HepG2 (cell line): Measurements from ENCODE around the gene STX2. TPM values are rescaled to one million over a fixed set of nuclear protein-coding genes. Genes with fewer than 3 reads are reported as not detected.

Experiments
- AHDC1 ChIP-seq: sonication (generic); formaldehyde crosslinking; IDR thresholded peaks from 2 replicates; pipeline ENCODE4 v1.5.1; 2020; ENCODE audit warnings: mild to moderate bottlenecking, missing genetic modification reagents, borderline replicate concordance
- HNRNPLL ChIP-seq: fragments of 200-400 bp; formaldehyde crosslinking; IDR thresholded peaks from 2 replicates; pipeline ENCODE4 v1.6.1; 2017; ENCODE audit warnings: mild to moderate bottlenecking, low read depth, low read length; ENCODE audit not compliant: poor library complexity, severe bottlenecking
- KIAA2018 ChIP-seq: sonication (generic); formaldehyde crosslinking; IDR thresholded peaks from 2 replicates; pipeline ENCODE4 v1.5.0; 2020; ENCODE audit warnings: mild to moderate bottlenecking, missing genetic modification reagents, borderline replicate concordance
- MBNL3 ChIP-seq: fragments of 250-450 bp; sonication (Bioruptor Pico); conservative IDR thresholded peaks from 2 replicates; pipeline ENCODE4 v1.8.0; 2022; ENCODE audit warnings: mild to moderate bottlenecking, inconsistent platforms
- POGZ ChIP-seq: sonication (generic); formaldehyde crosslinking; IDR thresholded peaks from 2 replicates; pipeline ENCODE4 v1.4.0; 2020; ENCODE audit warnings: mild to moderate bottlenecking, missing genetic modification reagents
- THRA ChIP-seq: sonication (generic); formaldehyde crosslinking; IDR thresholded peaks from 2 replicates; pipeline ENCODE4 v1.4.0; 2020; ENCODE audit warnings: missing genetic modification reagents, borderline replicate concordance
- ZFYVE20 ChIP-seq: sonication (generic); formaldehyde crosslinking; IDR thresholded peaks from 2 replicates; pipeline ENCODE4 v1.8.0; 2023; ENCODE audit warnings: low read depth, mild to moderate bottlenecking, moderate library complexity, missing genetic modification reagents, borderline replicate concordance
- ZGPAT ChIP-seq: IDR thresholded peaks from 2 replicates; pipeline ENCODE4 v1.6.1; 2016; ENCODE audit warnings: mild to moderate bottlenecking
- ZNF350 ChIP-seq: sonication (generic); formaldehyde crosslinking; IDR thresholded peaks from 2 replicates; pipeline ENCODE4 v1.4.0; 2020; ENCODE audit warnings: mild to moderate bottlenecking, low read depth, missing genetic modification reagents, borderline replicate concordance
- ZNF619 ChIP-seq: sonication (generic); formaldehyde crosslinking; IDR thresholded peaks from 2 replicates; pipeline ENCODE4 v1.4.0; 2020; ENCODE audit warnings: mild to moderate bottlenecking, missing genetic modification reagents
- ZNF670 ChIP-seq: sonication (generic); formaldehyde crosslinking; IDR thresholded peaks from 2 replicates; pipeline ENCODE4 v1.8.0; 2022; ENCODE audit warnings: mild to moderate bottlenecking, missing genetic modification reagents, borderline replicate concordance
- polyA plus RNA-seq, 8 experiments: library from polyadenylated mRNA; depleted of rRNA in 3 of 8; stranded (reverse) in 7 of 8; unstranded in 1 of 8; fragments of >200 nt; fragmentation: Illumina TruSeq in 4 of 8; extraction: Trizol in 4 of 8; gene quantifications; 2 replicates each; pipeline versions ENCODE4 v1.2.1 to v1.2.3, GENCODE V29; 2011 to 2016; ENCODE audit warnings: low read depth in 4 of 8, missing spikeins in 1 of 8, mixed read lengths in 1 of 8; ENCODE audit not compliant: insufficient read depth in 1 of 8
- total RNA-seq, 5 experiments: library from RNA; depleted of rRNA; stranded (reverse); fragments of >200 nt; fragmentation: Illumina TruSeq; extraction: Trizol; gene quantifications; 2 replicates each; pipeline ENCODE4 v1.2.3, GENCODE V29; 2016; ENCODE audit warnings: low read depth in 1 of 5

Gene STX2
- total and polyA plus RNA-seq, 2 of the 13 experiments (the other 11 are each of a cell fraction or from before 2014, with no cell fraction given): 13.4 to 25.1 TPM

- no peak for TF ChIP-seq KIAA2018 (CRISPR knock-in tag)
- TF ChIP-seq POGZ: peak; percentile 62
- TF ChIP-seq ZNF350: peak; percentile 28; the same call in 1 of the 2 replicates
- no peak for TF ChIP-seq ZNF670 (CRISPR knock-in tag)
- TF ChIP-seq THRA (CRISPR knock-in tag): no peak
- TF ChIP-seq HNRNPLL: no peak
- TF ChIP-seq ZNF619 (CRISPR knock-in tag): no peak
- TF ChIP-seq ZGPAT (CRISPR knock-in tag): peak; percentile 40; the same call in 1 of the 2 replicates
- TF ChIP-seq AHDC1 (CRISPR knock-in tag): no peak
- no peak for TF ChIP-seq ZFYVE20 (CRISPR knock-in tag)
- no peak for TF ChIP-seq MBNL3
Measured at GRCh38 chr12:130826151-130826801, 12.8 kb downstream of the STX2 start (continued).
